H1 (cell line): ENCODE measurements around the gene TSPAN3. TPM values are rescaled to one million over a fixed set of nuclear protein-coding genes. Genes with fewer than 3 reads are reported as not detected.

Experiments
- ATF3 ChIP-seq: IDR thresholded peaks from 2 replicates; pipeline ENCODE4 v1.6.1; 2011; ENCODE audit warnings: low read depth, mild to moderate bottlenecking, low read length; ENCODE audit not compliant: insufficient read depth
- CBX5 ChIP-seq: fragments of 300-800, 300-1000 bp; sonication (generic); IDR thresholded peaks from 2 replicates; pipeline ENCODE4 v1.7.1; 2016; ENCODE audit warnings: antibody characterized with exemption, low read length, low read depth
- CREB1 ChIP-seq: IDR thresholded peaks from 2 replicates; pipeline ENCODE4 v1.6.1; 2012; ENCODE audit warnings: inconsistent platforms
- CTCF ChIP-seq, 3 experiments: IDR thresholded peaks; 1 replicate in 2 of 3; 2 replicates in 1 of 3; pipeline versions ENCODE4 v1.5.1 to v1.6.1; 2011; ENCODE audit warnings: low read length in 3 of 3, mild to moderate bottlenecking in 3 of 3, inconsistent platforms in 2 of 3, low read depth in 1 of 3, moderate library complexity in 1 of 3; ENCODE audit not compliant: insufficient read depth in 1 of 3; ENCODE audit errors: control extremely low read depth in 1 of 3
- RBBP5 ChIP-seq: IDR thresholded peaks from 2 replicates; pipeline ENCODE4 v1.7.1; 2012; ENCODE audit warnings: low read depth, mild to moderate bottlenecking, inconsistent platforms, low read length, moderate library complexity, borderline replicate concordance
- SP1 ChIP-seq: IDR thresholded peaks from 2 replicates; pipeline ENCODE4 v1.6.1; 2011; ENCODE audit warnings: low read depth, low read length
- YY1 ChIP-seq: IDR thresholded peaks from 2 replicates; pipeline ENCODE4 v1.6.1; 2011; ENCODE audit warnings: low read depth, mild to moderate bottlenecking, low read length
- polyA plus RNA-seq, 7 experiments: library from polyadenylated mRNA; depleted of rRNA in 3 of 7; stranded (reverse) in 5 of 7; unstranded in 2 of 7; fragments of >200 nt in 5 of 7; fragments of 200-250 nt in 2 of 7; gene quantifications; 1 replicate in 5 of 7; 2 replicates in 1 of 7; 4 replicates in 1 of 7; pipeline versions ENCODE4 v1.2.1 to v1.2.3, GENCODE V29; 2011 to 2013; ENCODE audit warnings: missing spikeins in 2 of 7, mixed read lengths in 2 of 7
- total RNA-seq: library from RNA; stranded (reverse); fragmentation: NEBNext Ultra II Directional; extraction: Animal tissue kit (Norgen Biotek cat#: 25700); gene quantifications from 2 replicates; pipeline ENCODE4 v1.2.1, GENCODE V29; 2021

The TSPAN3 gene
- total and polyA plus RNA-seq, 2 of the 8 experiments (the other 6 are each of a cell fraction or from before 2014, with no cell fraction given), result 107 to 238 TPM

- no peak for TF ChIP-seq CTCF (IDR thresholded peaks at IDR 0.05; ENCODE audit: control extremely low read depth in 1 of 3, insufficient read depth in 1 of 3, low read depth in 1 of 3, low read length in 3 of 3)
- TF ChIP-seq CREB1, result no peak
- no peak for TF ChIP-seq CBX5
- TF ChIP-seq YY1, result no peak
- no peak for TF ChIP-seq RBBP5
- TF ChIP-seq ATF3, result no peak
- no peak for TF ChIP-seq SP1
- TF ChIP-seq, all 59 proteins: peak for 0
These were observed 67.7 kb downstream of the TSPAN3 start (continued) for GRCh38 chr15:77002954-77003912.
